Neural cell (in vitro differentiated cells): ENCODE results near the gene ANGPTL5.

Experiments used
- EP300 ChIP-seq: fragments of 450-650 bp; conservative IDR thresholded peaks from 2 replicates; pipeline ENCODE4 v1.6.1; 2014; ENCODE audit warnings: antibody characterized with exemption, mild to moderate bottlenecking, moderate library complexity; ENCODE audit not compliant: poor library complexity, severe bottlenecking
- EZH2 ChIP-seq: fragments of 200-600, 300-800 bp; shearing (Covaris generic), sonication (generic); IDR thresholded peaks from 2 replicates; pipeline ENCODE4 v1.6.1; 2014; ENCODE audit warnings: antibody characterized with exemption, low read length, borderline replicate concordance, mild to moderate bottlenecking; ENCODE audit not compliant: insufficient read depth, poor library complexity, severe bottlenecking
- MXI1 ChIP-seq: fragments of 450-650 bp; conservative IDR thresholded peaks from 2 replicates; pipeline ENCODE4 v1.6.1; 2014; ENCODE audit warnings: antibody characterized with exemption, mild to moderate bottlenecking; ENCODE audit not compliant: poor library complexity, severe bottlenecking
- POLR2AphosphoS5 ChIP-seq: IDR thresholded peaks from 2 replicates; pipeline ENCODE4 v1.6.1; 2012
- RAD21 ChIP-seq: fragments of 450-650 bp; conservative IDR thresholded peaks from 2 replicates; pipeline ENCODE4 v1.6.1; 2014; ENCODE audit warnings: antibody characterized with exemption, mild to moderate bottlenecking, moderate library complexity
- REST ChIP-seq: IDR thresholded peaks from 2 replicates; pipeline ENCODE4 v1.6.1; 2012; ENCODE audit warnings: borderline replicate concordance
- TAF1 ChIP-seq: IDR thresholded peaks from 2 replicates; pipeline ENCODE4 v1.6.1; 2012; ENCODE audit warnings: low read depth
- TF ChIP-seq, protein P1 (sequence below): fragments of 450-650 bp; IDR thresholded peaks from 2 replicates; pipeline ENCODE4 v1.5.1; 2014; ENCODE audit warnings: antibody characterized with exemption, mild to moderate bottlenecking, moderate library complexity; ENCODE audit not compliant: poor library complexity, severe bottlenecking

GRCh38 chr11:101889767-101890166 lies 26.6 kb downstream of the ANGPTL5 start:
- TF ChIP-seq EZH2 (no peak), EP300 (no peak), POLR2AphosphoS5 (no peak), REST (no peak), RAD21 (no peak), MXI1 (no peak), TAF1 (no peak)
- TF ChIP-seq, protein P1, sequence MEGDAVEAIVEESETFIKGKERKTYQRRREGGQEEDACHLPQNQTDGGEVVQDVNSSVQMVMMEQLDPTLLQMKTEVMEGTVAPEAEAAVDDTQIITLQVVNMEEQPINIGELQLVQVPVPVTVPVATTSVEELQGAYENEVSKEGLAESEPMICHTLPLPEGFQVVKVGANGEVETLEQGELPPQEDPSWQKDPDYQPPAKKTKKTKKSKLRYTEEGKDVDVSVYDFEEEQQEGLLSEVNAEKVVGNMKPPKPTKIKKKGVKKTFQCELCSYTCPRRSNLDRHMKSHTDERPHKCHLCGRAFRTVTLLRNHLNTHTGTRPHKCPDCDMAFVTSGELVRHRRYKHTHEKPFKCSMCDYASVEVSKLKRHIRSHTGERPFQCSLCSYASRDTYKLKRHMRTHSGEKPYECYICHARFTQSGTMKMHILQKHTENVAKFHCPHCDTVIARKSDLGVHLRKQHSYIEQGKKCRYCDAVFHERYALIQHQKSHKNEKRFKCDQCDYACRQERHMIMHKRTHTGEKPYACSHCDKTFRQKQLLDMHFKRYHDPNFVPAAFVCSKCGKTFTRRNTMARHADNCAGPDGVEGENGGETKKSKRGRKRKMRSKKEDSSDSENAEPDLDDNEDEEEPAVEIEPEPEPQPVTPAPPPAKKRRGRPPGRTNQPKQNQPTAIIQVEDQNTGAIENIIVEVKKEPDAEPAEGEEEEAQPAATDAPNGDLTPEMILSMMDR, result no peak
